GM19463 (cell line): ENCODE results near the gene ZNF488.
"Not testable (repeated sequence)": the region's sequence is repeated elsewhere in the genome, so short reads cannot be mapped to it uniquely, and the experiment has no call there.

Experiments
- ATAC-seq: cut with Tn5 transposase; IDR thresholded peaks from one replicate; pipeline ENCODE4 v1.9.1; 2021; ENCODE audit warnings: mild to moderate bottlenecking, moderate library complexity; ENCODE audit not compliant: unreplicated experiment

The ZNF488 gene

DNA sequence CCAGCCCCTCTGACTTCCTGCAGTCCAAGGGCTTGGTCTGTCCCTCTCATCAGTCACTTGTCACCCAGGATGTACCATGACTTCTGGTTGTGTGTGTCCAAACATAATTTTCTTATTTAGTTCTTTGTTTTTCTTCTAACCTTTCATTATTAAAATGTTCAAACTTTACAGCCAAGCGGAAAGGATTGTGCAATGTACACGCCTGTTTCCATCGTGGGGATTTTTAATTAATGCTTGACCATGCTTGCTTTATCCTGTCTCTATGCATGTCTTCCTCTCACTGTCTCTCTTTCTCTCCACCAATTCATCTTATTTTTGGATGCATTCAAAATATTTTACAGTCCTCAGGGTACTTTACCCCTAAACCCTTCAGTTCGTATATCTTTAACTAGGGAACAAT lies 26.2 kb upstream of the ZNF488 start:
- ATAC-seq: no peak

DNA sequence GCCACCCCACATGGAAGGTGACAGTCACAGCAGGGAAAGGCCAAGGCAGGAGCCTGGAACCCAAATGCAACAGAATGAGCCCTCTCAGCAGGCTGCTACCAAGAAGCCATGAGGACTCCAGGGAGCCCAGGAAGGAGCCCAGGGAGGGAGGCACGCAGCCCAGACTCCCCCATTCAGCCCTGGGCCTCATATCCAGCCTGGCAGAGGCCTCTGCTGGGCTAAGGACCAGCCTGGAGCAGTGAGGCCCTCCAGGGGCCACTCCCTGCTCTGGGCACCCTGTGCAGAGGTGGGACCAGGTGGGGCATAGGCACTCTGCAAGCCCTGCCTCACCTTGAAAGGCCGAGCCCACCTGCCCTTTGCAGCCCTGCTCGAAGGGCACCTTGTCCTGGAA lies 25.8 kb upstream of the ZNF488 start:
- ATAC-seq: no peak

DNA sequence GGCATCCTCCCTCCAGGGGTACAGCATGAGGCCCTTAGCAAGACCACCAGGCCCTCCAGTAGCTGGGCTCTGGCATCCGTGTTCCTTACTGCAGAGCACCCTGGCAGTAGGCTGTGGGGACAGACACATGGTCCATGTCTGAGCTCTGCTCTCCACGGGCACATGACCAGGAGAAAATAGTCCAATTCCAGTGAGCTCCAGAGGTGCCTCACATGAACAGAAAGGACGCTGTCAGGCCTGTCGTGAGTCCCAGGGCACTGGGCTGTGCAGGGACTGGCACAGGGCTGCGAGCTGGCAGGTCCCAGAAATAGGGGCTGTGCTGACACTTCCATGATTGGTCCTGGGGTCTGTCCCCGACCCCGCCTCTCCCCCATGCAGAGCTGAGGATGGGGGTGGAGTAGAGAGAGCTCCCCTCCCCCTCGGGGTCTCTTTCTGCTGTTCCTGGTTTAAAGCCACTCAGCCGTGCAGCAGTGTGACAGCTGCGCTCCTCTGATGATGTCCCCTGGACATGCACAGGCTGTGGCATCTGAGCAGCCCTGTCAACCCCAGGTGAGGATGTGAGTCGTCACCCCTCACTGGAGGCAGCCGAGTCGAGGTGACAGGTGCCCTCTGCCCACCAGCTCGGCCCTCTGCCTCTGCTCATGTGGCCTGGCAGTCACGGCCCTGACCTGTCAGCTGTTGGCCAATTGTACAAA lies 25.2 kb upstream of the ZNF488 start:
- no peak for ATAC-seq

DNA sequence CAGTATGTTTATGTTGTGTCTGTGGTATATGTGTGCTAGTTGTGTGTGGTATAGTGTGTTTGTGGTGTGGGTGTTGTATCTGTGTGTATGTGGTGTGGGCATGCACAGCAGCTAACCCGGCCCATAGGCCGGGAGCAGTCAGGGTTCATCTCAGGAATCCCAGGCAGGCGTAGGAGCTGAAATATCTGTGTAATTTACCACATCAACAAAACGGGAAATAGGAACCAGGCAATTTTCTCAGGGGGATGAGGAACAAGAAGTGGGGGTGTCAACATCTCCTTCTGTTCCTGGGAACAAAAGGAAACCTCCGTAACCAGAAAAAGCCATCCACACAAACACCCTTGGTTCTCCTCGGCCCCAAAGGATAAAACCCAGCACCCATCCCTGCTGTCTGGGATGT lies 24.5 kb upstream of the ZNF488 start:
- ATAC-seq: no peak

DNA sequence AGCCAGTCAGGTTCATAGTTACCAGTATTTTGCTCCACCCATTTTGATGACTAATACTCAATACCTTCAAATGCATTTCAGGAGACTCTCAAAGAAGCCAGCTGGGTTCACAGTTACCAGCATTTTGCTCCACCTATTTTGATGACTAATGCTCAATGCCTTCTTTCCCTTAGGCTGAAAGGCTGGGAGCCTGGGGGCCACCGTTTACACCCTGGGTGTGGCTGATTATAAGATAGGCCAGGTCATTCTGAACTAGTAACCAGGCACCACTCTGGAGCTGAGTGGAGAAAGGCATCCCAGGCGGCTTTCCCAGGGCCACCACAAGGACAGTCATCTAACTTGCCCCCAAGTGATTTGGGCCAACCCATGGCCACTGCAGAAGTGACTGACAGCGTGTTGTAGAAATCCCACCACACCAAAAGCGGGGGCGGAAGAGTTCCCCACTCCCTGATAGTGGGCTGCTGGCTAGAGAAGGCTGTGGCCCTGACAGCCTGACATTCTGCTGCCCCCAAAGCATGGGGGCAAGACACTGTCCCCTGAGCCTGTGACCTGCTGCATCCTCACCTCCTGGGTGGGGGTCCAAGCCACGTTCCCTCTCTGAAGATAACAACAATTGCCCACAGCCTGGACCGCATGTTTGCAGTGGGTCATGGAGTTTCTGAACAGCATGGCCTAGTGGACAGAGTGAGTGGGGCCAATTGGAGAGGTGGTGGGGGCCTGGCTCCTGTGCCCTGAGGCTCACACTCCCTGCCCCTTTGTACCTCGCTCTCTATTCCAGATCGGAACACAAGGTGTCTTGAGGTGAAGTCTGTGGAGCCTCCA lies 23.0 kb upstream of the ZNF488 start:
- ATAC-seq: no peak

DNA sequence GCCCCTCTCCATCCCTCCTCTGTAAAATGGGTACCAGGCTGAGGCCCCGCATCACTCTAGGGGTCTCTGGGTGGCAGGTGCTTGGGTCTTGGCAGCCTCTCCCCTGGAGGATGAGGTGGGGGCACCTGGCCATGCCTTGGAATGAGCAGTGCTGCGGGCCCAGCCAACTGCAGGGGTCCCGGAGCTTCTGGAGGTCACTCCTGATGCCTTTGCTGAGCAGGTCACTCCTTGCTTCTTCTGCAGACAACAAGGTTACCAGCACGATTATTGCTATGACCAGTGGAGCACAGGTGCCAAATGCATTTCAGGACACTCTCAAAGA lies 22.4 kb upstream of the ZNF488 start:
- no peak for ATAC-seq

DNA sequence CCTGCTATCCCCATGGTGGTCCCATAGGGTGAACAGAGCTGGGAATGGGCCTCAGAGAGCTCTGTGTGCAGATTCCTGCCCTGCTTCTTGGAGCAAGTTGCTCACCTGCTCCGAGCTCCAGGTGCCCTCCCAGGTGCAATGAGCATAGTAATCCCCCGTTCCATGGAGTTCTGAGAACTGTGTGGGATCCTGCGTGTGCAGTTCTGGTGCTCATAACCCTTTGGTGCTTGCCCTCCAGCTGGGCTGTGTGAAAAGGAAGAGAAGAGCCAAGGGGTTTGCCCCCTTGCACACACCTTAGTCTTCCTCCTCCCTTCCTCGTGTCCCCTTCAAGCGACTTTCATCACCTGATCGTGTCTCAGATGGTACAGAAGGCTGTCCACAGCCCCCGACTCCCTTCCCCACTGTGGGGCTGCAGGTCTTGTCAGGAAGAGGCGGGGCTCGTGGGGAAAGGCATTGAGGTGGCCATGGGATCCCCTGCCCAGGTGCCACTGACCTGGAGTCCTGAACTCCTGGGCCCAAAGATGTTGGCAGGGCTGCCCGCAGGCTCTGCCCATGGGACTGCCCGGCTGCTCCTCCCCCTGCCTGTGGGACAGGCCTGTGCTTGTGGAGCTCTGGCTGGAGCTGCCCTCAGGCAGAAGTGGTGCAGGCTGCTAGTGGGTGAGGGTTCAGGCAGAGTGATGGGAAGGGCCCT lies 21.9 kb upstream of the ZNF488 start:
- ATAC-seq: no peak

DNA sequence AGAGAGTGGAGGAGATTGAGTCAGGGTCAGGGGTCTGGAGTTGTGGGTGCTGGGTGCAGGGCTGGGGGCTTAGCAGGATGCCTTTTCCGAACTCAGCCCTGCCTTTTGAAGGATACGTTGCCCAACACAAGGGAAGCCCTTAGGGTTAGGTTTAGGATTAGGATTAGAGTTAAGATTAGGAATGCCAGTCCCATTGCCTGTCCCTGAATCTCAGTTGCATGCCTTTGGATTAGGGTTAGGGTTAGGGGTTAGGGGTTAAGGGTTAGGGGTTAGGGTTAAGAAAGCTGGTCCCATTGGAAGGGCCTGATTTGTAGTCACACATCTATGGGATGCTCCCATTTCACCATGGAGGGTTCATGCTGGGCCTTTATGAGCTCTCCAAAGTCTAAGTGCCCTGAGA lies 20.8 kb upstream of the ZNF488 start:
- no peak for ATAC-seq

DNA sequence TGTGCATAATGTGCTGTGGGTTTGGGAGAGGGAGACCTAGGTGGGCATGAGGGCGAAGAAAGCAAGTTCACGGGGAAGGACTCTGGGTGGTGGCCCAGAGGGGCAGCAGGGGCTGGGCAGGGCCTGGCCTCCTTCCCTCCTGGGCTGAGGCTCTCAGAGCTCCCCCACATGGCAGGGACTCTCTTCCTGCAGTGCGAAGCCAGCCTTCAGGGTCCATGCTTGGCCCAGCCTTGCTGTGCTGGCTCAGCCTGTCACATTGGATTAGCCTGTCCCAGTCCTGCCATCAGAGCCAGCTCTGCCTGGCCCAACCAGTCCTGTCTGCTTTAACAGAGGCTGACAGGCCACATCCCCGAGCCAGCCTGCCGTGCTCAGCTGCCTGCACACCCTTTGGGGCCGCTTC lies 20.4 kb upstream of the ZNF488 start:
- ATAC-seq: no peak

DNA sequence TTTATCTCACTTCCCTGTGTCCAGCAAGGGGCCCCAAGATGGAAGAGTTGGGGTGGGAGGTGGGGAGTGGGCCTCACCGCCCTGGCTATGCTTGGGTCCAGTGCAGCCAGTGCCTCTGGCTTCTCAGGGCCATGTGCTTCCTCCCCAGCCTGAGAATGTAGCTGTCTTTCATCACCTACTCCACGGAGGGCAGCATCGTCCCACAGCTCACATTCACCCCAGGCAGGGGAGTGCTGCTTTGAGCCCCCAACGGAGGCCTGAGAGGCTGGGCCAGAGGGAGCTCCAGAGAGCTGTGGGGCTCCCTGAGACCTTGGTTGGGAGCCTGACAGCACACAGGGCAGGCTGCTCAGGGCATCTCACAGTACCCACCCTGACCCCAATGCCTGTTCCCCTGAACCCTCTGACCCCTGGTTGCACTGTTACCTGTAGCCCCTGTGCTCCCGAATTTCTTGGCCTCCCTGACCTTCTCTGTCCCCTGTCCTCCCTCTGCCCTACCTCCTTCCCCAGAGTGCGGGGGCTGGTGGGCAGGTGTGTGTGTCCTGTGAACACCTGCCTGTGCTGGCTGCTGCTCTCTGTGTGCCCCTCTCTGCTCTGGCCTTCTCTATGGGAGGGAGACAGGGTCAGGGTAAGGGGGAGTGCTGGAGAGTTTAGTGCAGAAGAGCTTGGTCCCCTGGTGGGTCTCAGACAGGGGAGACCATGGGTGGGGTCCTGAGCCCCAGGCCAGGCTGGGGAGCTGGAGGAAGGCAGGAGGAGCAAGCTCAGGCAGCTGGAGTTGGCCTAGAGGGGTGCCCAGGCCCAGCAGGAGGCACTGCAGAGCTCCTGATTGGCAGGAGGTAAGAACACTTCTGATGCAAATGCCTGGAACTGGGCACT lies 19.6 kb upstream of the ZNF488 start:
- ATAC-seq: no peak

DNA sequence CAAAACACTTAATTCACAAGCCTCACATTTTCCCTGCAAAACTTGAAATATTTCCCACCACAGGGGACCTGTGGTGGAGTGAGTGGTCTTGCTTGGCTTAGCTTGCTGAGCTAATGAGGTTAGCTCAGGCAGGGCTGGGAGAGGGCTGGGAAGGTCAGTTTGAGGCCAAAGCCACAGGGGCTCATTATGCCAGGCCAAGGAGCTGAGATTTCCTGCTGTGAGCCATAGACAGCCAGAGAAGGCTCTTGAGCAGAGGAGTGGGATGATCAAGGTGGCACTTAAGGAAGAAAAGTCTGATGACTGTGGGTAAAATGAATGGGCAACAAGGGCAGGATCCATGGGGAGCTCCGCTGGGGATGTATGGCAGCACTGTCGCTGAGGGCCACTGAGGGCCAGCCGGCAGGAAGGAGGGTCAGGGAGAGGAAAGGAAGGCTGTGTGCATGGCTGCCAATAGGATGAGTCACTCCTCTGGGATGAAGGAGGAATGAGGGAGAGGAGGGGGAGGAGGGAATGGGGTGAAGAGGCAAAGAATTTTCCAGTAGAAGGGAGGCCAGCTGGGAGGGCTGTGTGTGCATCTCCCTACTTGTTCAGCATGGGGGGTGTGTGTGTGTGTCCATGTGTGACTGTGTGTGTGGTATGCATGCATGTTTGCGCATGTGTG lies 18.7 kb upstream of the ZNF488 start:
- ATAC-seq: no peak

DNA sequence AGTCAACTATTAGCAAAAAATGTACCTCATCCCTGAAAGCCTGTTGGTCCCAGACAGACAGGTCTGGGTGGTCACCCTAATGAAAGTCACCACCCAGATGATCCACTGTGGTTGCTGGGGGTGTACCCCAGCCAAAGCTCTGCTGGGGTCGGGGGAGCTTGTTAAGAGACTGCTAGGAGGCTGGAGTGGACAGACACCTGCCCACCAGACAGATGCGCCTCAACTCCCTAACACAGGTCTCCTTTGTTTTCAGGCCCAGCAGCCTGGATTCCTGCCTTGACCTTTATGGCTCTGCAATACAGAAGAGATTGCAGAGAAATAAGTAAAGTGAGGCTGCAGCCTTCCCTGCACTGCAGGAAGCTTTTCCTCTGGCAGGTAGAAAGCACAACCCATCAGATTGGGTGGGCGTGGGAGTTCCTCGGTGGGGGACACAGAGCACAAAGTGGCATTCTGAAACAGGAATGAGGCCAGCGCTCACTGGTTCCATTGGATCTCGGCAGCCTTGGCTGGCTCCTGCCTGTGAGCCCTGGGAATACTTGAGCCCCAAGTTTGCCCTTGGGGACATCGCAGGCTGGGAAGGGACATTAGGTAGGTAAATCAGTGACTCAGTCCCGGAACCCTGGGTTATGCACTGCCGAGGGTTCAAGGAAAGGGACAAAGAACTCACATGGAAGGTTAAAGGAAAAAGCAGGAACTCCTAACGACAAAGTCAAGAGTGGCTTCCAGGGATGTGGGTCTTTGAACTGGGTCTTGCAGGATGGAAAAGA lies 18.0 kb upstream of the ZNF488 start:
- no peak for ATAC-seq

DNA sequence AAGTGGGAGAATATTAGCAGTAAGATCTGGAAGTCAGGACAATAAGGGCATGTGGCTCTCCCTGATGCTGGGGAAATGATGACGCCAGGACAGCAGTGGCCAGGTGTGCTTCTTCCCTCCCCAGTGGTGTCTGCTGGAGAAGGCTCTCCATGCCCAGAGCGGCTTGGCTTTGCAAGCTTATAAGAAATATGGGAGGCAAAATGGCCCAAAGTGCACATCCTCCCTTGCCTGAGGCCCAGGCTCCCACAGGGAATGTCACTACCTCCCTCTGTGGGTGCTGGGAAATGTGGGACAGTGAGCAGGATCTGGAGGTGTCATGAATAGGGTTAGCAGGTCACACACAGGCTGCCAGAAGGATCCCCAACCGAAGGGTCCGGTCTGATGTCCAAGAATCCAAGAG lies 17.1 kb upstream of the ZNF488 start:
- ATAC-seq: no peak

DNA sequence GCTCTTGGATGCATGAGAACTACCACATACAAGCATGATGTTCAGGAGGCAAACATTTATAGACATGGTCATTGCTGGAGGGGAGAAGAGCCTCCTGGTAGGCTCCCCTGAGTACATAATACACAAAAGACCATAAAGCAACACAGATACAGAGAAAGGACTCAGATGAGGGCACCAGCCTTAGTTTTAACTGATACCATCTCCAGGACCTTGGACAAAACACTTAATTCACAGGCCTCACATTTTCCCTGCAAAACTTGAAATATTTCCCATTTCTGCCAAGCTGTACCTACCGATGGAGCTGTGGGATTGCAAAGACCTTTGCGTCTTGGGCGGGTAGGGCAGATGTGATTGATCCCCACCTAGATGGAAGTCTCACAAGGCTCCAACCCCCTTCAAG lies 16.7 kb upstream of the ZNF488 start:
- ATAC-seq: no peak

DNA sequence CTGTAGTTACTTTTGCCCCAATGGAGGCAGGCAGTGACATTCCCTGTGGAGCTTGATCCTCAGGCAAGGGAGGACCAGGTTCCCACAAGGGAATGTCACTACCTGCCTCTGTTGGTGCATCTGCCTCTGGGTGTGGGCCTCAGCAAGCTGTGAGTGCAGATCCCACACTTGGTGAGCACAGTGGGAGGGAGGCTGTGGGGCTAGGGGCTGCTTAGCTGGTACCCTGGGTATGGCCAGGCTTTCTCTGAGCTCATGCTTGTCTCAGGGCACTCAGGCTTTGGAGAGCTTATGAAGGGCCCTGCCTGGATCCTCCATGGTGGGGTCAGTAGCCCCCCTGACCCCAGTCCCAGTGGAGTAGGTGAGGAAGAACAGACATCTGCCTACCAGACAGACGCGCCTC lies 16.2 kb upstream of the ZNF488 start:
- no peak for ATAC-seq

DNA sequence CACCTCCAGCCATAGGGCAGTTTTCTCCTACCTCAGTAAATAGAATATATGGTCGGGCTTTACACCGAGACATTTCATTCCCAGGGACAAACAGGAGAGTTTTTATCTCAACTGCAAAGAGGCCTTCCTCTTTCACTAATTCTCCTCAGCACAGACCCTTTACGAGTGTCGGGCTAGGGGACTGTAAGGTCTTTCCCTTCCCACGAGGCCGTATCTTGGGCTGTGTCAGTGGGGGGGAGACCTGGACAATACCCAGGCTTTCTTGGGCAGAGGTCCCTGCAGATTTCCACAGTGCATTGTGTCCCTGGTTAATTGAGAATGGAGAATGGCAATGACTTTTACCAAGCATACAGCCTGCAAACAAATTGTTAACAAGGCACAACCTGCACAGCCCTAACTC lies 13.2 kb upstream of the ZNF488 start:
- no peak for ATAC-seq

DNA sequence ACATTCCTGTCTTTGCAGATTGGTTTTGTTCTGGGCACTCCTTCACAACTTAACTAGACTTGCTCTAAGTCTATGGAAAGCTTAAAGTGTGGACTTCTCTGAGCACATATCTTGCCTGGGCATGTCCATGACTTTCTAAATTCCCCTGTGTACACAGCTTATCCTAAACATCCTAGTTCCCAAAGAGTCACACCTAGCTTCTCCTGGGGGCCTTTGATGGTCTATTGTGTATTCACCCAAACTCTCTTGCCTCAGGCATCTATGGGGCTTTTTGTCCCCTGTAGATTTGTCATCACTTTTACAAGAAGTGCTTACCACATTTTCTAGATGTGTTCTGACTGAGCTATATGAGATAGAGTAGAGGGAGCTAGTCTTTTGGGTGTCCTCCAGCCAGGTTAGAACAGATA lies 12.2 kb upstream of the ZNF488 start:
- ATAC-seq: no peak

DNA sequence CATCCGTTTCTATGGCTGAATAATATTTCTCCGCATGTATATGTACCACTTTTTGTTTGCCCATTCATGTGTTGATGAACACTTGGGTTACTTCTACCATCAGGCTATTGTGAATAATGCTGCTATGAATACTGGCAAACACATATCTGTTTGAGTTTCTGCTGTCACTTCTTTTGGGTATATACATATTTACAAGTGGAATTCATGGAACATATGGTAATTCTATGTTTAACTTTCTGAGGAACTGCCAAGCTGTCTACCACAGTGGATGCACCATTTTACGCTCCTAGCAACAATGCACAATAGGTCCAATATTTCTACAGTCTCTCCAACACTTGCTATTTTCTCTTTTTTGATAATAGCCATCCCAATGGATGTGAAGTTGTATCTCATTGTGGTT lies 5.5 kb upstream of the ZNF488 start:
- ATAC-seq: no peak

DNA sequence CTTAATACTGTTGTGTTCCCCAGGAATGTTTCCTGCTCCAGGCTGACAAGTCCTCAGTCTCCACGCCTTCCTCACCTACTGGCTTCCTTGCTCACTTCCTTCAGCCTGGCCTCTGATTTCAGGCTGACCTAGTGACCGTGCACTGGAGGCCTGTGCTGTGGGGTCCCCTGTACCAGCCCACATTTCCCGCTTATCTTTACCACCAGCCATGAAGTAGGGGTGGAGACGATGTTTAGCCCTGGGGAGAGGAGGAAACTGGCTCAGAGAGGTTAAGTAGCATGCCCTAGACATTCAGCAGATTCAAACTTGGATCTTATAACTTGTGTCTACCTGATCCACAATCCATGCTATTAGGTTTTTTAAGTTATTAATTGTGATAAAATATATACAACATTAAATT lies 4.8 kb upstream of the ZNF488 start:
- no peak for ATAC-seq

DNA sequence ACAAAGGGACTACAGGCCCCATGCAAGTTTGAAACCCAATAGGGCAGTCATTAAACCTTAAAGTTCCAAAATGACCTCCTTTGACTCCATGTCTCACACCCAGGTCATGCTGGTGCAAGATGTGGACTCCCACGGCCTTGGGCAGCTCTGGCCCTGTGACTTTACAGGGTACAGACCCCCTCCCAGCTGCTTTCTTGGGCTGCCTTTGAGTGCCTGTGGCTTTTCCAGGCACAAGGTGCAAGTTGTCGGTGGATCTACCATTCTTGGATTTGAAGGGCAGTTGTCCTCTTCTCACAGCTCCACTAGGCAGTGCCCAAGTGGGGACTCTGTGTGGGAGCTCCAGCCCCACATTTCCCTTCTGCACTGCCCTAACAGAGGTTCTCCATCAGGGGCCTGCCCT lies 2.0 kb upstream of the ZNF488 start:
- ATAC-seq: not testable (repeated sequence)
